HL-60 (cell line): ENCODE results near the gene ADD1.

Experiments used
- CTCF ChIP-seq: IDR thresholded peaks from one replicate; pipeline ENCODE4 v1.5.1; 2011; ENCODE audit warnings: low read length, control low read depth, inconsistent platforms; ENCODE audit not compliant: insufficient read depth
- GABPA ChIP-seq: IDR thresholded peaks from 2 replicates; pipeline ENCODE4 v1.6.1; 2012; ENCODE audit warnings: low read depth
- POLR2AphosphoS5 ChIP-seq: IDR thresholded peaks from 2 replicates; pipeline ENCODE4 v1.6.1; 2012; ENCODE audit warnings: low read depth
- REST ChIP-seq: IDR thresholded peaks from 2 replicates; pipeline ENCODE4 v1.6.1; 2012; ENCODE audit warnings: low read depth; ENCODE audit not compliant: insufficient replicate concordance
- SPI1 ChIP-seq: IDR thresholded peaks from 2 replicates; pipeline ENCODE4 v1.6.1; 2012; ENCODE audit warnings: low read depth, mild to moderate bottlenecking, borderline replicate concordance

- no peak for TF ChIP-seq CTCF
- no peak for TF ChIP-seq GABPA
- no peak for TF ChIP-seq SPI1
- TF ChIP-seq POLR2AphosphoS5 = 0 out of 2 replicates have a peak, but pooled peaks have one; percentile 7
- TF ChIP-seq REST = no peak
Observed at GRCh38 chr4:2820216-2820982, 23.2 kb upstream of the ADD1 start.
